ENCODE measurements around the gene PRDM11. TPM values are rescaled to one million over a fixed set of nuclear protein-coding genes. Genes with fewer than 3 reads are reported as not detected.

PRDM11 gene
- total RNA-seq, 4 donors from 2014 or later = 4.4 to 10.7 (median 7.0) TPM

DNA sequence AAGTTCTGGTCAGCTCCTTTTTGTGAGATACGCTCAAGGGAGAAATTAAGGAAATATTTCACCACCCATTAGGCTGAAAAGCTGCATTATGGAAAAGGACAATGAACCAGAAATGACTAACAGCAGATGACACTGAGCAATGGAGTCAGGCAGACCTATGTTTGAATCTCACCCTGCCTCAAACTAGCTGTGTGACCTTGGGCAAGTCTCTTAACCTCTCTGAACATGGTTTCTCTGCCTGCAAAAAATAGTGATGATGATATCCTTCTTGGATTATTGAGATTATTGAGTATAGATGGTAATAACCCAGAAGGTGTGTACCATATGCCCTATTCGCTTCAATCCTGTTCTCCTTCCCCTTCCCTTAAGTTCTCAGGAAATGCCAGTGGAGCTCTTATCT is 2.9 kb upstream of the PRDM11 start:
- H3K4me3 ChIP-seq = no peak overlapping the region
- H3K4me1 ChIP-seq = peaks cover 0 to 18% (median 12%) of the 10 kb centered on the region in 4 donors
- DNase-seq = no peak
- TF ChIP-seq, protein P1, sequence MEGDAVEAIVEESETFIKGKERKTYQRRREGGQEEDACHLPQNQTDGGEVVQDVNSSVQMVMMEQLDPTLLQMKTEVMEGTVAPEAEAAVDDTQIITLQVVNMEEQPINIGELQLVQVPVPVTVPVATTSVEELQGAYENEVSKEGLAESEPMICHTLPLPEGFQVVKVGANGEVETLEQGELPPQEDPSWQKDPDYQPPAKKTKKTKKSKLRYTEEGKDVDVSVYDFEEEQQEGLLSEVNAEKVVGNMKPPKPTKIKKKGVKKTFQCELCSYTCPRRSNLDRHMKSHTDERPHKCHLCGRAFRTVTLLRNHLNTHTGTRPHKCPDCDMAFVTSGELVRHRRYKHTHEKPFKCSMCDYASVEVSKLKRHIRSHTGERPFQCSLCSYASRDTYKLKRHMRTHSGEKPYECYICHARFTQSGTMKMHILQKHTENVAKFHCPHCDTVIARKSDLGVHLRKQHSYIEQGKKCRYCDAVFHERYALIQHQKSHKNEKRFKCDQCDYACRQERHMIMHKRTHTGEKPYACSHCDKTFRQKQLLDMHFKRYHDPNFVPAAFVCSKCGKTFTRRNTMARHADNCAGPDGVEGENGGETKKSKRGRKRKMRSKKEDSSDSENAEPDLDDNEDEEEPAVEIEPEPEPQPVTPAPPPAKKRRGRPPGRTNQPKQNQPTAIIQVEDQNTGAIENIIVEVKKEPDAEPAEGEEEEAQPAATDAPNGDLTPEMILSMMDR (IDR thresholded peaks at IDR 0.05) = no peak
- TF ChIP-seq POLR2A (IDR thresholded peaks at IDR 0.05) = no peak
- no peaks in the 10 kb centered on the region for H3K36me3 ChIP-seq
- no peaks in the 10 kb centered on the region for H3K9me3 ChIP-seq
- H3K27ac ChIP-seq = no peak overlapping the region
- H3K27me3 ChIP-seq = no peaks in the 10 kb centered on the region

DNA sequence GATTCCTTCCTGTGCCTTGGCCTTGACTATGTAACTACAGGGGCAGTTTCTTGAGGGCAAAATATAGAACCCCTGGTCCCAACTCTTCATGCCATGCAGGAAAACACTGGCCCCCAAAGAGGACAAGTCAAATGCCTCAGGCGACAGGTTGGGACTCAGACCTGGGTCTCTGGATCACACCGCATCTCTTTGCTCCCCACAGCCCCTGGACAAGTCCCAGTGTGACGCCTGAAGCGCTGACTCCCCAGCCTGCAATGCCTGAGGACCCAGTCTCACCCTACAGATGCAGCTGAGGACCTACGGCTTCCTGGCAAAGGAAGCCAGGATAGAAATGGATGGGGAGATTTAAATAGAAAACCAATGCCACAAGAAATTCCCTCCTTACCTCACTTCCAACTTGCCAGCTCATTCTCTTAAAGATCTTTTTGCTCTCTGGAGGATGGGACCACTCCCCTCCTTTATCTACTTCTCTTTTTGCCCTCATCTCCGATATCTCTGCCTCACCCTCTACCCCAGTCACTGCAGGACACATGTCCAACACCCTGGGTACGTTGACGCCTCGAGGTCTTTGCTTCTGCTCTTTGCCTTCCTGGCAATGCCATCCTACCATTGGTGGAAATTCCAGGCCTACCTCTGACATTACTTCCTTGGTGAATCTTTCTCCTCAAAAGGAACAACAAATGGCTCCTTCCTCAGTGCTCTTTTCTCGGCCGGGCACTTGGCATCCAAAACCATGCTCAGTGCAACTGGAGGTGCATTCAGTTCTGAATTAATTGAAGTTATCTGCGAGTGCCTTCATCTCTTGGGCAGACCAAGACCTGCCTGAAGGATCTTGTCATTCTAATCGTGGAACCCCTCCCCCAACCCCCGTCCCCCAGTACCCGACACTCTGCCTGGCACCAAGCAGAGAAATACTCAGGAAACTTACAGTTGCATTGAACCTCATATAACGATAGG is 2.0 kb upstream of the PRDM11 start:
- DNase-seq = peak in 1 of 3 donors; percentile 40
- TF ChIP-seq POLR2A (IDR thresholded peaks at IDR 0.05) = no peak
- TF ChIP-seq, protein P1 (IDR thresholded peaks at IDR 0.05) = no peak
- Histone ChIP-seq H3K27ac (no peak overlapping the region), H3K4me3 (no peak overlapping the region), H3K9me3 (no peaks in the 10 kb centered on the region), H3K27me3 (no peaks in the 10 kb centered on the region), H3K36me3 (no peaks in the 10 kb centered on the region), H3K4me1 (peaks cover 0 to 18% (median 12%) of the 10 kb centered on the region in 4 donors)

DNA sequence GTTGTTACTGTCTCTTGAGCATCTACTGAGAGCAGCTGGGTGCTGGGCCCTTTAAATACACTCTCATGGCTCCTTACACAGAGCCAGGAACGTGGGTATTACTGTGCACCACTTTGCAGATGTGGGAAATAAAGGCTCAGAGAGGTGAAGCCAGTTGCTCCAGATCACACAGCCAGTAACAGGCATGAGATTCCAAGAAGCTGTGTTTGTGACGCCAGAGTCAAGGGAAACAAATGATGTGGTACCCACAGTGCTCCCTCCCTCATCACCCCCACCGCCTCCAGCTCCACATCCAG is 1.4 kb upstream of the PRDM11 start:
- DNase-seq = no peak
- TF ChIP-seq, protein P1 (IDR thresholded peaks at IDR 0.05) = no peak
- no peak for TF ChIP-seq POLR2A (IDR thresholded peaks at IDR 0.05)
- Histone ChIP-seq H3K4me3 (no peak overlapping the region), H3K36me3 (no peaks in the 10 kb centered on the region), H3K9me3 (no peaks in the 10 kb centered on the region), H3K4me1 (peaks cover 0 to 18% (median 12%) of the 10 kb centered on the region in 4 donors), H3K27me3 (no peaks in the 10 kb centered on the region), H3K27ac (no peak overlapping the region)

DNA sequence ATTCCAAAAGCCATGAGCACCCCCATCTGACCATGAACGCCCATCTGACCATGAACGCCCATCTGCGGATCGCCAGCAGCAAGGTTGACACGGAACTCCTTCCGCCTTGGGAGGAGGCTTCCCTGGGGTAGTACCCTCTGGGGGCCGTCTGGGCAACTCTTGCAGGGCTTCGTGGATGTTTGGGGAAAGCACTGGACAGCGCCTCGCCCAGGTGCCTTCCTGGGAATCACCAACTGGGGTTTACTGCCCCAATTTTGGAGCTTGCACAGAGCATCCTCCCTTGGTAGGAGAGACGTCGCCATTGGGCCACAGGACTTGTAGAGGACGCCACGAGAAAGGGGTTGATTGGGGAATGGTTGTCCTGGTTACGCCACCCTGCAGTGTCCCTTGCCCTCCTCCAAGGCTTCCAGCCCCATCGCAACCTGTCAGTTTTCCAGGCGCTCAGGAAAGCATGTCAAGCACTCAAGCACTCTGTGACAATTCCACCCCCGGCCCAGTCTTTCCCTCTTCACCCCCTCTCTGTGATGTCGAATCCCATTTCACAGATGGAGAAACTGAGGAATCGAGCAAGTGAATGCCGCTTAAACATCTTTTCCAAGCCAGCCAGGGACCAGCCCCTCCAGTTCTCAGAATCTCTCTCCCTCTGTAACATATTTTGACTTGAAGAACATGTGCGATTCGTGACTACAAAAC is 914 bp upstream of the PRDM11 start:
- peak in 1 of 3 donors; percentile 68 for DNase-seq
- Histone ChIP-seq H3K4me3 (peak overlapping the region; percentile 63 to 84 (median 69)), H3K9me3 (no peaks in the 10 kb centered on the region), H3K36me3 (no peaks in the 10 kb centered on the region), H3K4me1 (peaks cover 0 to 18% (median 12%) of the 10 kb centered on the region in 4 donors), H3K27ac (peak overlapping the region in 3 of 4 donors; percentile 94 to 97 (median 95)), H3K27me3 (no peaks in the 10 kb centered on the region)
- no peak for TF ChIP-seq POLR2A (IDR thresholded peaks at IDR 0.05)
- TF ChIP-seq, protein P1 (IDR thresholded peaks at IDR 0.05) = no peak

DNA sequence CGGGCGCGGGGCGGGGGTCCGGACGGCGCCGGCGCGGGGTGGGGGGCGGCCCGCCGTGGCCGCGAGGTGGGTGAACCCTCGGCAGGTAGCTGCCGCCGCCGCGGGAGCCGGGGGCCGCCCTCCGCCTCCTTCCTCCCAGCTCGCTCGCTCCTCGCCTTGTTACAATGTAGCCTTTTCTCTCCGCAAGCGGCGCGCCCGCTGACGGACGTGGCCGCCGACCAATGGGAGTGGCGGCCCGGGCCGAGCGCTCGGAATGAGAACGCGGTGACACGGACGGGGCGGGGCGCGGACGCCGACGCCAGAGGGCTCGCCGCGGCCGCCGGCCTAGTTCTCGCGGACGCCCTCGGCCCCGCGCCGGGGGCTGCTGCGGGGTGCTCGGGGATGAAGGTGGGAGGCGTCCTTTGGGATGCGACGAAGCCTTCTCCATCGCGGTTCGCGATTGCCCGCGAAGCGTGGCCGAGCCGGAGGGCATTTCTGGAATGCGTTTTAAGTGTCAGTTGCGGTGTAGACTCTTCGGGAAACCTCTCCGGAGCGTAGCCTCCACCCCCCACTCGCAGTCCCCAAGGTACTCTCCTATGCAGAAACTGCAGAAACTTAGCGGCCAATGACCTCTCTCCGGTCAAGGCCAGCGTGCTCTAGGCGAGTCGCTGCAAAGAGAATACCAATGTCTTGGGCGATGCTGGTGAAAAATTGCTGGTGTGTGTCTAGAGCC is 734 bp downstream of the PRDM11 start:
- H3K4me3 ChIP-seq = peak overlapping the region; percentile 63 to 84 (median 69)
- peak overlapping the region; percentile 84 to 97 (median 94) for H3K27ac ChIP-seq
- H3K27me3 ChIP-seq = no peaks in the 10 kb centered on the region
- no peaks in the 10 kb centered on the region for H3K9me3 ChIP-seq
- TF ChIP-seq, protein P1 (IDR thresholded peaks at IDR 0.05) = peak in 3 of 6 experiments; percentile 11 to 36 (median 22)
- peak; percentile 86 to 92 for TF ChIP-seq POLR2A (IDR thresholded peaks at IDR 0.05)
- H3K4me1 ChIP-seq = peaks cover 0 to 18% (median 12%) of the 10 kb centered on the region in 4 donors
- no peaks in the 10 kb centered on the region for H3K36me3 ChIP-seq
- peak; percentile 94 to 98 (median 97) for DNase-seq
